ENCODE results near the gene XDH. TPM values are rescaled to one million over a fixed set of nuclear protein-coding genes. Genes with fewer than 3 reads are reported as not detected.

XDH gene
- total and polyA plus RNA-seq, 8 donors, result 0.06 to 40.8 (median 2.4) TPM

DNA sequence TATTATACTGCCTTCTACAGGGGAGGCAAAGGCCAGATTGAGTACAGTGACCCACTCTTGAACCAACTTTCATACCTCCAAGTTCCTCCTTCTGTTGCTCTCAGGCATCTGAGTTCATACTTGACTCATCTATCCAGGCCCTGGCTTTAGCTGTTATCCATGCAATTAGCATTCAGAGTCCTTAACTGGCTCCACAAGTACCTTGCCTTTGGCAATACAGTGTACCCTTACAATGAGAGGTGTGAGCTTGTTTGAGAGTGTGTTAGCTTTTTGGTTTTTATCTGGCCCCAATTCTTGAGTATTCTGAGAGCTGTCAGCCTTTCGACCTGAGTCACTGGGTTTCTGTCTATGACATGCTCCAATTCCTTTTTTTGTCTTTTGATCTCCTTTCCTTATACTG, 120.3 kb downstream of the XDH start:
- DNase-seq, result no peak
- Histone ChIP-seq H3K27me3 (no peaks in the 10 kb centered on the region), H3K4me3 (no peak overlapping the region), H3K9me3 (no peaks in the 10 kb centered on the region), H3K4me1 (peaks cover 0 to 8% (median 0%) of the 10 kb centered on the region in 4 donors), H3K27ac (no peak overlapping the region), H3K36me3 (no peaks in the 10 kb centered on the region)
- no peak for TF ChIP-seq POLR2AphosphoS5 (IDR thresholded peaks at IDR 0.05)
- TF ChIP-seq EP300 (IDR thresholded peaks at IDR 0.05), result no peak
- no peak for TF ChIP-seq POLR2A (IDR thresholded peaks at IDR 0.05)
- TF ChIP-seq, protein P1, sequence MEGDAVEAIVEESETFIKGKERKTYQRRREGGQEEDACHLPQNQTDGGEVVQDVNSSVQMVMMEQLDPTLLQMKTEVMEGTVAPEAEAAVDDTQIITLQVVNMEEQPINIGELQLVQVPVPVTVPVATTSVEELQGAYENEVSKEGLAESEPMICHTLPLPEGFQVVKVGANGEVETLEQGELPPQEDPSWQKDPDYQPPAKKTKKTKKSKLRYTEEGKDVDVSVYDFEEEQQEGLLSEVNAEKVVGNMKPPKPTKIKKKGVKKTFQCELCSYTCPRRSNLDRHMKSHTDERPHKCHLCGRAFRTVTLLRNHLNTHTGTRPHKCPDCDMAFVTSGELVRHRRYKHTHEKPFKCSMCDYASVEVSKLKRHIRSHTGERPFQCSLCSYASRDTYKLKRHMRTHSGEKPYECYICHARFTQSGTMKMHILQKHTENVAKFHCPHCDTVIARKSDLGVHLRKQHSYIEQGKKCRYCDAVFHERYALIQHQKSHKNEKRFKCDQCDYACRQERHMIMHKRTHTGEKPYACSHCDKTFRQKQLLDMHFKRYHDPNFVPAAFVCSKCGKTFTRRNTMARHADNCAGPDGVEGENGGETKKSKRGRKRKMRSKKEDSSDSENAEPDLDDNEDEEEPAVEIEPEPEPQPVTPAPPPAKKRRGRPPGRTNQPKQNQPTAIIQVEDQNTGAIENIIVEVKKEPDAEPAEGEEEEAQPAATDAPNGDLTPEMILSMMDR (IDR thresholded peaks at IDR 0.05), result no peak
- intact Hi-C loops (cut with DNase I; ENCODE audit: low total_unique reads), result no loop called here
- 58 to 88% (median 65%) methylated on average over 1 of the region's 1 CpG for WGBS, 5 donors

DNA sequence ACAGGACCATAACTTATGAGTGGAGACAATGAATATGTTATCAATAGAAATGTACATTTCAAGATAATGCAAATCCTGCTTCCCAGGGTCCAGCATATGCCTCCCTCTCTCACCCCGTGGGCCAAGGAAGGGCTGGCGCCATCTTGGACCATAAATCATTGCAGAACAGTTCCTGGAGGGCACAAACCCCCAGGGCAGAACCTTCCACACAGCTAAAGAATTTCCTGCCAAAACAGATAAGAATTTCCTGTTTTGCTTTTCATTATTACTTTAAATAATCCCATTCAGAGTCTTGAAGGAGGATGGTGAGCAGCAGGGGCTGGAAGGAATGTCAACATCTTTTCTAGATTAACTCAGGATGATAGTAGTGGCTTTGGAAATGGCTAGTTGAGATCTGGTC, 126.9 kb downstream of the XDH start:
- H3K4me3 ChIP-seq, result no peak overlapping the region
- no peaks in the 10 kb centered on the region for H3K27me3 ChIP-seq
- intact Hi-C loops (cut with DNase I; ENCODE audit: low total_unique reads), result no loop called here
- no peak for DNase-seq
- no peaks in the 10 kb centered on the region for H3K4me1 ChIP-seq
- H3K9me3 ChIP-seq, result no peaks in the 10 kb centered on the region
- no peaks in the 10 kb centered on the region for H3K36me3 ChIP-seq
- WGBS, 5 donors, result 56 to 75% (median 60%) methylated on average over 2 of the region's 2 CpGs
- TF ChIP-seq, protein P1 (IDR thresholded peaks at IDR 0.05), result no peak
- TF ChIP-seq POLR2A (IDR thresholded peaks at IDR 0.05), result no peak
- no peak for TF ChIP-seq EP300 (IDR thresholded peaks at IDR 0.05)
- no peak for TF ChIP-seq POLR2AphosphoS5 (IDR thresholded peaks at IDR 0.05)
- H3K27ac ChIP-seq, result no peak overlapping the region

DNA sequence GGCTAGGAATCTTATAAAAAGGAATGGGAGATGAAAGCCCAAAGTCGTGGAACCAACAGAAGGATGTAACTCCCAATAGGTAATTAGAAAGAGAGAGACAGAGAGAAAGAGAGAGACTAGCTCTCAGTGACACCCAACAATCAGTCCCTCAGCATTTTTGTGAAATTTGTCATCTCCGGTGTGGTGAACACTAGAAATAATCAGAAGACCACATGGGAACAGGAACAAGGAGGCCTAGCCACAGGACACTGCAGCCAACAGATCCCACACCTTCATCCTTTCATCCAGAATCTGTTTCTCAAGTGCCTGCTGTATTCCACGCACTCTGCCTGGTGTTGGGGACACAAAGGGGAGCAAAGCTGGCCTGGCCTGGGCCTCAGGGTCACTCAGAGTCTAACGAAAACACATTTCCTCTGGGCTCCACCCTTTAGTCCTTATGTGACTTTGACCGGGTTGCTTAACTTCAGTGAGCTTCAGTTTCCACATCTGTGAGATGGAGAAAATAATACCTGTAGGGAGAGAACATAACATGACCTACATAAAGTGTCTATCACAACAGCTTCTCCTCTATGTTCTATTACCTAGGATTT, 127.5 kb downstream of the XDH start:
- no peak for TF ChIP-seq POLR2AphosphoS5 (IDR thresholded peaks at IDR 0.05)
- TF ChIP-seq, protein P1 (IDR thresholded peaks at IDR 0.05), result no peak
- TF ChIP-seq POLR2A (IDR thresholded peaks at IDR 0.05), result no peak
- no peak for TF ChIP-seq EP300 (IDR thresholded peaks at IDR 0.05)
- 79 to 85% (median 84%) methylated on average over 5 of the region's 5 CpGs for WGBS, 5 donors
- no peak overlapping the region for H3K4me3 ChIP-seq
- no peaks in the 10 kb centered on the region for H3K9me3 ChIP-seq
- no peak for DNase-seq
- H3K27me3 ChIP-seq, result no peaks in the 10 kb centered on the region
- no peaks in the 10 kb centered on the region for H3K4me1 ChIP-seq
- no peaks in the 10 kb centered on the region for H3K36me3 ChIP-seq
- no peak overlapping the region for H3K27ac ChIP-seq
- intact Hi-C loops (cut with DNase I; ENCODE audit: low total_unique reads), result no loop called here

DNA sequence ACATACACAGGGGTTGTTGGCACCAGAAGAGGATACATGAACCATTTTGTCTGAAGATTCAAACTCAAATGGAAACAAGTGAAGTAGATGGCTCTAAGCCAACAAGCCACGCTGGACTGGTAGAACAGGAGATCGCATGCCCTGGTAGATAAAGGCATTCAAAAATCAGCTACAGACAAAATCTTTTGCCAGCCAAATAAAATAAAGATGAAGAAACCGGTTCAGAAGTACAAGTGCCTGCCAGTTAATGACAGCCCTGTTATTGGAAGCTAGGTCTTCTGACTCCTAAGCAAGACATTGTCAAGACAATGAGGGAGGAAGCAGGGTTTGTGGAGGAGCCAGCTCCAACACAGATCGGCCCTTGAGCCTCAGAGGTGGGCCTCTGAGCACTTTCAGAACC, 128.3 kb downstream of the XDH start:
- no peak overlapping the region for H3K27ac ChIP-seq
- no peaks in the 10 kb centered on the region for H3K36me3 ChIP-seq
- intact Hi-C loops (cut with DNase I; ENCODE audit: low total_unique reads), result no loop called here
- 41 to 57% (median 49%) methylated on average over 4 of the region's 4 CpGs for WGBS, 5 donors
- H3K27me3 ChIP-seq, result no peaks in the 10 kb centered on the region
- H3K4me1 ChIP-seq, result no peaks in the 10 kb centered on the region
- TF ChIP-seq POLR2A (IDR thresholded peaks at IDR 0.05) (no peak), POLR2AphosphoS5 (IDR thresholded peaks at IDR 0.05) (no peak)
- no peaks in the 10 kb centered on the region for H3K9me3 ChIP-seq
- H3K4me3 ChIP-seq, result no peak overlapping the region
- DNase-seq, result no peak

Other genes with a start within 250 kb of the XDH start
- 1 to 10 TPM in 1 of 5 donors, not detected in 4; 1.3 TPM for gene CAPN14, start 197.2 kb downstream of the XDH start, total RNA-seq
- 10 to 100 TPM in 1 of 3 donors, under 1 TPM in 1, not detected in 1; 0.06 to 66.0 TPM for gene CAPN14, start 197.2 kb downstream of the XDH start, polyA plus RNA-seq
- gene EHD3, start 180.6 kb downstream of the XDH start, total RNA-seq, result 1 to 10 TPM in 3 of 5 donors, under 1 TPM in 2; 0.45 to 4.0 (median 1.7) TPM
- 1 to 10 TPM; 4.0 to 7.5 (median 6.3) TPM for gene EHD3, start 180.6 kb downstream of the XDH start, polyA plus RNA-seq
- under 1 TPM in 1 of 5 donors, not detected in 4; 0.18 TPM for gene SRD5A2, start 166.2 kb upstream of the XDH start, total RNA-seq
- under 1 TPM in 1 of 3 donors, not detected in 2; 0.03 TPM for gene SRD5A2, start 166.2 kb upstream of the XDH start, polyA plus RNA-seq